ENCODE results near the gene GASK1A. TPM values are rescaled to one million over a fixed set of nuclear protein-coding genes. Genes with fewer than 3 reads are reported as not detected.

The GASK1A gene
- polyA plus RNA-seq, 1 experiment, result 0.78 TPM

DNA sequence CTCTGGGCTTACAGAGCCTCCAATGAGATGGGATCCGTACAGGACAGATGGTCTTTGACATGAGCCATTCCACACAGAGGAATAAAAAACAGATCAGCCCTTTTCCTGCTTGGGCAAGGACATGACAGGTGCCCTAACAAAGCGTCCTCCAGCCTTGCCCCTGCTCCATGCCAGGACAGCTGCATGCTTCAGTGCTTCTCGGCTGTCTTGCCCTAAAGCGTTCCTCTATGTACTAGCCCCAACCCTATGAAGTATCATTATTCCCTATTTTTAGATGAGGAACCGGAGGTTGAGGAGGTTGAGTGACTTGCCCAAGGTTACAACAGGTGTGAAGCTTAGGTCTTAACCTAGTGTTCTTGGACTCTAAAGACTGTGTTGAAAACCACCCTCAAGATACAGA, 116.3 kb downstream of the GASK1A start:
- DNase-seq (ENCODE audit: low read depth), result no peak
- ChIA-PET POLR2A (no interaction called here), CTCF (interaction anchor here (2.3 kb wide), 1 partner anchor 9 kb away, joined by 6 read pairs; no protein-coding TSS in a partner anchor)
- Histone ChIP-seq H3K4me3 (ENCODE audit: low read depth, low read length) (no peak overlapping the region), H3K27me3 (ENCODE audit: control insufficient read depth, insufficient read depth, low read length) (no peaks in the 10 kb centered on the region), H3K36me3 (ENCODE audit: control insufficient read depth, insufficient read depth, low read length) (no peaks in the 10 kb centered on the region)
- TF ChIP-seq, protein P1, sequence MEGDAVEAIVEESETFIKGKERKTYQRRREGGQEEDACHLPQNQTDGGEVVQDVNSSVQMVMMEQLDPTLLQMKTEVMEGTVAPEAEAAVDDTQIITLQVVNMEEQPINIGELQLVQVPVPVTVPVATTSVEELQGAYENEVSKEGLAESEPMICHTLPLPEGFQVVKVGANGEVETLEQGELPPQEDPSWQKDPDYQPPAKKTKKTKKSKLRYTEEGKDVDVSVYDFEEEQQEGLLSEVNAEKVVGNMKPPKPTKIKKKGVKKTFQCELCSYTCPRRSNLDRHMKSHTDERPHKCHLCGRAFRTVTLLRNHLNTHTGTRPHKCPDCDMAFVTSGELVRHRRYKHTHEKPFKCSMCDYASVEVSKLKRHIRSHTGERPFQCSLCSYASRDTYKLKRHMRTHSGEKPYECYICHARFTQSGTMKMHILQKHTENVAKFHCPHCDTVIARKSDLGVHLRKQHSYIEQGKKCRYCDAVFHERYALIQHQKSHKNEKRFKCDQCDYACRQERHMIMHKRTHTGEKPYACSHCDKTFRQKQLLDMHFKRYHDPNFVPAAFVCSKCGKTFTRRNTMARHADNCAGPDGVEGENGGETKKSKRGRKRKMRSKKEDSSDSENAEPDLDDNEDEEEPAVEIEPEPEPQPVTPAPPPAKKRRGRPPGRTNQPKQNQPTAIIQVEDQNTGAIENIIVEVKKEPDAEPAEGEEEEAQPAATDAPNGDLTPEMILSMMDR (IDR thresholded peaks at IDR 0.05; ENCODE audit: insufficient read depth, low read depth, low read length), result no peak

- no peak overlapping the region for H3K4me3 ChIP-seq (ENCODE audit: low read depth, low read length)
- CTCF ChIA-PET, result interaction anchor here (0.7 to 2.3 kb wide), 4 partner anchors 8 to 135 kb away, joined by 3 to 6 read pairs (median 4); no protein-coding TSS in a partner anchor
- H3K27me3 ChIP-seq (ENCODE audit: control insufficient read depth, insufficient read depth, low read length), result no peaks in the 10 kb centered on the region
- TF ChIP-seq, protein P1 (IDR thresholded peaks at IDR 0.05; ENCODE audit: insufficient read depth, low read depth, low read length), result no peak
- POLR2A ChIA-PET, result no interaction called here
- no peaks in the 10 kb centered on the region for H3K36me3 ChIP-seq (ENCODE audit: control insufficient read depth, insufficient read depth, low read length)
- DNase-seq (ENCODE audit: low read depth), result no peak
Observed at GRCh38 chr3:43096761-43097160, 117.7 kb downstream of the GASK1A start.

- POLR2A ChIA-PET, result no interaction called here
- Histone ChIP-seq H3K4me3 (ENCODE audit: low read depth, low read length) (no peak overlapping the region), H3K27me3 (ENCODE audit: control insufficient read depth, insufficient read depth, low read length) (no peaks in the 10 kb centered on the region), H3K36me3 (ENCODE audit: control insufficient read depth, insufficient read depth, low read length) (no peaks in the 10 kb centered on the region)
- CTCF ChIA-PET, result interaction anchor here (0.7 to 2.3 kb wide), 4 partner anchors 8 to 136 kb away, joined by 3 to 6 read pairs (median 4); no protein-coding TSS in a partner anchor
- TF ChIP-seq, protein P1 (IDR thresholded peaks at IDR 0.05; ENCODE audit: insufficient read depth, low read depth, low read length), result no peak
- no peak for DNase-seq (ENCODE audit: low read depth)
Observed at GRCh38 chr3:43097400-43098080, 118.4 kb downstream of the GASK1A start.

DNA sequence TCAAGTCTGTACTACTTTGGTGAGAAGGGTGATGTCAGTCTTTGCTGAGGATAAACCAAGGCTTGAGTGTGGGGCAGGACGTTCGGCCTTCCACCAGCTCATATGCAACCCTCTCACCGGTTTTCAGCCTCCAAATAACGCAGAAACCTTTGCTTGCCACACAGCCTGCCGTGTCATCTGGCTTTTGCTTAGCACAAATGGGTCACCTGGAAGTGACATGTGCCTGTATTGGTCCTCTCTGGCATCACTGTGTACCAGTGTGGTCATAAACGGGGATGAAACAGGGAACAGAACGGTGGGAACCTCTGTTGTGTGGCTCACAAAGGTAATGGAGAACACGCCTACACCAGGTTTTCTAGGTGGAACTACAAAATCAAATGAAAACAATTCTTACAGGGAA, 119.7 kb downstream of the GASK1A start:
- ChIA-PET POLR2A (no interaction called here), CTCF (no interaction called here)
- Histone ChIP-seq H3K4me3 (ENCODE audit: low read depth, low read length) (no peak overlapping the region), H3K27me3 (ENCODE audit: control insufficient read depth, insufficient read depth, low read length) (no peaks in the 10 kb centered on the region), H3K36me3 (ENCODE audit: control insufficient read depth, insufficient read depth, low read length) (no peaks in the 10 kb centered on the region)
- TF ChIP-seq, protein P1 (IDR thresholded peaks at IDR 0.05; ENCODE audit: insufficient read depth, low read depth, low read length), result no peak
- no peak for DNase-seq (ENCODE audit: low read depth)

GRCh38 chr3:43102773-43103480, 123.8 kb downstream of the GASK1A start:
- Histone ChIP-seq H3K4me3 (ENCODE audit: low read depth, low read length) (no peak overlapping the region), H3K27me3 (ENCODE audit: control insufficient read depth, insufficient read depth, low read length) (no peaks in the 10 kb centered on the region), H3K36me3 (ENCODE audit: control insufficient read depth, insufficient read depth, low read length) (no peaks in the 10 kb centered on the region)
- no peak for DNase-seq (ENCODE audit: low read depth)
- POLR2A ChIA-PET, result no interaction called here
- CTCF ChIA-PET, result interaction anchor here (1.1 kb wide), 1 partner anchor 53 kb away, joined by 3 read pairs; no protein-coding TSS in a partner anchor
- TF ChIP-seq, protein P1 (IDR thresholded peaks at IDR 0.05; ENCODE audit: insufficient read depth, low read depth, low read length), result no peak
